ENCODE data around the gene NTM.

NTM gene

DNA sequence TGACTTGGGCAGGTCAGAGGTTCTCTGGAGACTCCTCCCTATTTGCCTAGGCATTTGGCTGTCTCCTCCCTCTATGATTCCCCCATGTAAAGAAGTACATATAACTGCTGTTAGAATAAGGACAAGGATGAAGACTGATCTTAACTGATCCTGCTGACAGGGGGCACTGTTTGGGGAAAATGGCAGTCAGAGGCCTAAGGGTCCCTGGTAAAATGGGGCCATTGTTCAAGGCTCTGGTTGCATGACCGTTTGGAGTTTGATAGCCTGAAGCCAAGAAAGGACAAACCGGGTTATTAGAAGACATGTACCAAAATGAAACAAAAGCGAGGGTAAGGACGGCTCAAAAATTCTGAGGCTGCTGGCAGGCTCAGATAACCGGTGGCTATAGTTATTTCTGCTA is 712.2 kb downstream of the NTM start:
- H3K4me3 ChIP-seq (ENCODE audit: low read depth, low read length): no peak overlapping the region
- TF ChIP-seq, protein P1, sequence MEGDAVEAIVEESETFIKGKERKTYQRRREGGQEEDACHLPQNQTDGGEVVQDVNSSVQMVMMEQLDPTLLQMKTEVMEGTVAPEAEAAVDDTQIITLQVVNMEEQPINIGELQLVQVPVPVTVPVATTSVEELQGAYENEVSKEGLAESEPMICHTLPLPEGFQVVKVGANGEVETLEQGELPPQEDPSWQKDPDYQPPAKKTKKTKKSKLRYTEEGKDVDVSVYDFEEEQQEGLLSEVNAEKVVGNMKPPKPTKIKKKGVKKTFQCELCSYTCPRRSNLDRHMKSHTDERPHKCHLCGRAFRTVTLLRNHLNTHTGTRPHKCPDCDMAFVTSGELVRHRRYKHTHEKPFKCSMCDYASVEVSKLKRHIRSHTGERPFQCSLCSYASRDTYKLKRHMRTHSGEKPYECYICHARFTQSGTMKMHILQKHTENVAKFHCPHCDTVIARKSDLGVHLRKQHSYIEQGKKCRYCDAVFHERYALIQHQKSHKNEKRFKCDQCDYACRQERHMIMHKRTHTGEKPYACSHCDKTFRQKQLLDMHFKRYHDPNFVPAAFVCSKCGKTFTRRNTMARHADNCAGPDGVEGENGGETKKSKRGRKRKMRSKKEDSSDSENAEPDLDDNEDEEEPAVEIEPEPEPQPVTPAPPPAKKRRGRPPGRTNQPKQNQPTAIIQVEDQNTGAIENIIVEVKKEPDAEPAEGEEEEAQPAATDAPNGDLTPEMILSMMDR (IDR thresholded peaks at IDR 0.05; ENCODE audit: low read depth, low read length): no peak

DNA sequence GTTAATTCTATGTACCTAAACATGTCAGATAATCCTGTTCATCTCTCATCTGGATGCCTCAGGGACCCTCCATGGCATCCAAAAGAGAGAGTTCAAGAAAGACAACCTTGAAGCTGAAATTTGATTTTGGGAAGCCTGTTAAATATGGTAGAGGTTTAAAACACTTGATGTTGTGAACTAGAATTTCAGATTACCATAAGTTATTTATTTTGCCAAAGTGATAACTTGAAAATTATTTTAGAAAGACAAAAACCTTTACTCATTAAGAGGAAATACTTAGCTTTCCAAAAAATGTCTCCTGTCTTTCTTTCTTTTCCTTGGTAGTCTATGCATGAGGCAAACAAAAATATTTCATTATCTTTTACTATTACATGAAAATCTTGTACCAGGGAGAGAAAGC is 714.0 kb downstream of the NTM start:
- TF ChIP-seq, protein P1 (IDR thresholded peaks at IDR 0.05; ENCODE audit: low read depth, low read length): no peak
- H3K4me3 ChIP-seq (ENCODE audit: low read depth, low read length): no peak overlapping the region

- TF ChIP-seq, protein P1 (IDR thresholded peaks at IDR 0.05; ENCODE audit: low read depth, low read length): no peak
These were observed 716.7 kb downstream of the NTM start for GRCh38 chr11:132087148-132087547.

DNA sequence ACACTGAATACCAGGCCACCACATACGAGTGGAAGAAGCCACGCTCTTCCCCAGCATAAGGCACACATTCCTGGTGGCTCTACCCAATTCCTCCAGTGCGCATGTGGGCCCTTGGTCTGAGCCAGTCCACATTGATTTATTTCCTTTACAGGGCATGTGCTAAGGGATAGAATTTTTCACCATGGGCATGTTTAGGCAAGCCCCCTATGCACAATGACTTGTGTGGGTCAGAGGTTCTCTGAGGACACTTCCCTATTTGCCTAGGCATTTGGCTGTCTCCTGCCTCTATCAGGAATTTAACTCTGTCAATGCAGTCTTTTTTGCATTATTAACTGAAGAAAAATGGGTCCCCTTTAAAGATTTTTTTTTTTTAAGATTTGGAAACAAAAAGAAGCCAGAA is 718.1 kb downstream of the NTM start:
- H3K4me3 ChIP-seq (ENCODE audit: low read depth, low read length): no peak overlapping the region
- TF ChIP-seq, protein P1 (IDR thresholded peaks at IDR 0.05; ENCODE audit: low read depth, low read length): no peak

More at GRCh38 chr11:132087148-132087547, 716.7 kb downstream of the NTM start:
- H3K4me3 ChIP-seq (ENCODE audit: low read depth, low read length): no peak overlapping the region

DNA sequence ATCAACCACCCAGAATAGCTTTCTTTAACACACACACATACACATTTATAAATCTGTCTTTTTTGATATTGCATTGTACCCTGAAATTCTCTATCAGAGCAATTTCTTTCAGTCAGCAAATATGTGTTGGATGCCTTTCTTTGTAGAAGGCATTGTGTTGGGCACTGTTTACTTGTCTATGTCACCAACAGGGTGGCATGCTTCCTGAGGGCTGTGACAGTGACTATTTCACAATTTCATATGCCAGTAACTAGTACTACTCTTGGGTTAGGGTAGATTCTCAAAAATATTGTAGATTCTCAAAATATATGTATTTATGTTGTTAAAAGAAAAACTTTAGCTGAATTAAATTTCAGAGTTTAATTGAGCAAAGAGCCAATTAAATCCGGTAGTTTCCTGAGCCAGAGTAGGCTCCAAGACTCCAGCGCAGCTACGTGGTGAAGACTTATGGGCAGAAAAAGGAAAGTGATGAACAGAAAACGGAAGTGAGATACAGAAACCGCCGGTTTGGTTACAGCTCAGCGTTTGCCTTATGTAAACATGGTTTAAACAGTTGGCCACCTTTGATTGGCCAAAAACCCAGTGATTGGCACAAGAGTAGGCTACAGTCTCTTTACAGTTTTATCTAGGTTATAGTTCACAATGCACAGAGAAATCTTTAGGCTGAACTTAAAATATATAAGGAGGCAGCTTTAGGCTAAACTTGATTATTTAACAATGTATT is 723.3 kb downstream of the NTM start:
- H3K4me3 ChIP-seq (ENCODE audit: low read depth, low read length): no peak overlapping the region
- TF ChIP-seq, protein P1 (IDR thresholded peaks at IDR 0.05; ENCODE audit: low read depth, low read length): no peak

GRCh38 chr11:132094598-132094997 is 724.2 kb downstream of the NTM start:
- H3K4me3 ChIP-seq (ENCODE audit: low read depth, low read length): no peak overlapping the region
- TF ChIP-seq, protein P1 (IDR thresholded peaks at IDR 0.05; ENCODE audit: low read depth, low read length): no peak

- no peak overlapping the region for H3K4me3 ChIP-seq (ENCODE audit: low read depth, low read length)
- TF ChIP-seq, protein P1 (IDR thresholded peaks at IDR 0.05; ENCODE audit: low read depth, low read length): no peak
These were observed 725.1 kb downstream of the NTM start for GRCh38 chr11:132095230-132096131.
